ENCODE measurements around the gene NPAT. TPM values are rescaled to one million over a fixed set of nuclear protein-coding genes. Genes with fewer than 3 reads are reported as not detected.

NPAT gene
- total and polyA plus RNA-seq, 9 of the 15 experiments (the other 6 are each of a cell fraction or from before 2014, with no cell fraction given) = 8.8 to 30.0 (median 22.1) TPM

- TF ChIP-seq EP300 (IDR thresholded peaks at IDR 0.05; ENCODE audit: low read length) = no peak
- no peak for TF ChIP-seq MBD2 (IDR thresholded peaks at IDR 0.05; ENCODE audit: borderline replicate concordance, low read depth)
- no peak for TF ChIP-seq PTTG1 (tag; IDR thresholded peaks at IDR 0.05; ENCODE audit: low read depth)
- no peak for TF ChIP-seq ZNF780A (CRISPR knock-in tag; IDR thresholded peaks at IDR 0.05)
- TF ChIP-seq XRCC3 (IDR thresholded peaks at IDR 0.05) = no peak
- TF ChIP-seq GATA2 (CRISPR knock-in tag; IDR thresholded peaks at IDR 0.05) = peak; percentile 51; the same call in 1 of the 2 replicates
- TF ChIP-seq HEY1 (CRISPR knock-in tag; IDR thresholded peaks at IDR 0.05; ENCODE audit: borderline replicate concordance) = no peak
- peak in 1 of 3 experiments; percentile 76 for TF ChIP-seq YY1 (IDR thresholded peaks at IDR 0.05; ENCODE audit: borderline replicate concordance in 1 of 3, control insufficient read depth in 1 of 3, extremely low read depth in 1 of 3, insufficient read depth in 3 of 3, insufficient read length in 1 of 3, insufficient replicate concordance in 2 of 3, low read depth in 1 of 3, low read length in 2 of 3)
Observed at GRCh38 chr11:108220721-108221336, 1.6 kb downstream of the NPAT start (continued).

GRCh38 chr11:108218912-108219783, 3.3 kb downstream of the NPAT start:
- FAIRE-seq = no peak
- BruUV-seq (replicated peaks) = no TSS peak
- POLR2A ChIA-PET = interaction anchor here (0.6 to 1.8 kb wide), 5 partner anchors 8 to 75 kb away, joined by 3 to 5 read pairs (median 3); no protein-coding TSS in a partner anchor
- CTCF ChIA-PET (ENCODE audit: low intra/inter-chr PET ratio) = no interaction called here
- WGBS (ENCODE audit: insufficient coverage, low coverage, missing lambda C conversion rate) = 14% methylated on average over 7 of the region's 7 CpGs
- Histone ChIP-seq H3K79me2 (ENCODE audit: control insufficient read depth, insufficient read depth, low read length) (peaks cover 89% of the 10 kb centered on the region), H3K9me3 (replicated peaks; ENCODE audit: control insufficient read depth, insufficient read depth, low read depth, low read length) (no peaks in the 10 kb centered on the region), H3K9ac (ENCODE audit: insufficient read depth in 1 of 2, low read depth in 2 of 2, low read length in 2 of 2) (peak overlapping the region; percentile 75 to 98; a peak in 3 of 4 replicates), H3K4me2 (ENCODE audit: insufficient read depth, low read length) (peak overlapping the region; percentile 76), H3K4me1 (replicated peaks in 1 of 2; ENCODE audit: control insufficient read depth in 2 of 2, insufficient read depth in 2 of 2, low read length in 2 of 2) (peaks cover 10 to 34% of the 10 kb centered on the region in 2 experiments), H3K36me3 (ENCODE audit: control insufficient read depth, insufficient read depth, low read length) (peaks cover 51% of the 10 kb centered on the region), H3K27me3 (ENCODE audit: control insufficient read depth in 2 of 2, insufficient read depth in 2 of 2, low read length in 2 of 2) (no peaks in the 10 kb centered on the region), H3K27ac (ENCODE audit: extremely low read depth, low read depth, low read length) (peak overlapping the region; percentile 67), H3K9me1 (ENCODE audit: control insufficient read depth, insufficient read depth, low read length) (no peaks in the 10 kb centered on the region), H4K20me1 (replicated peaks; ENCODE audit: control insufficient read depth, insufficient read depth, low read length) (peaks cover 28% of the 10 kb centered on the region), H2AFZ (ENCODE audit: low read depth, low read length) (no peak overlapping the region), H3K4me3 (peak overlapping the region; percentile 80; the same call in 1 of the 2 replicates)
- DNase-seq (ENCODE audit: extremely low read depth in 1 of 4, low spot score in 3 of 4) = peak in 2 of 4 experiments; percentile 47 to 57
- ATAC-seq = peak; percentile 14
- intact Hi-C loops (cut with micrococcal nuclease) (loop anchor here (1.0 kb wide), 1 partner anchor 70 kb away; no protein-coding TSS in a partner anchor), in situ Hi-C loops (cut with MboI) (no loop called here)
- TF ChIP-seq NR2C2 (CRISPR knock-in tag; IDR thresholded peaks at IDR 0.05) (no peak), NR2C2 (tag; IDR thresholded peaks at IDR 0.05) (0 out of 2 replicates have a peak, but pooled peaks have one; percentile 41)

All from K562 (cell line).